PFSK-1 (cell line): ENCODE results near the gene LTBP1.

ENCODE experiments used
- POLR2AphosphoS5 ChIP-seq: IDR thresholded peaks from 2 replicates; pipeline ENCODE4 v1.6.1; 2012; ENCODE audit warnings: low read depth, mild to moderate bottlenecking, control low read depth, low read length, moderate library complexity
- SIN3A ChIP-seq: IDR thresholded peaks from 2 replicates; pipeline ENCODE4 v1.6.1; 2012; ENCODE audit warnings: mild to moderate bottlenecking, low read length, moderate library complexity, borderline replicate concordance; ENCODE audit not compliant: insufficient read depth
- TAF1 ChIP-seq: IDR thresholded peaks from 2 replicates; pipeline ENCODE4 v1.6.1; 2012; ENCODE audit warnings: low read length, control low read depth, borderline replicate concordance; ENCODE audit not compliant: insufficient read depth

DNA sequence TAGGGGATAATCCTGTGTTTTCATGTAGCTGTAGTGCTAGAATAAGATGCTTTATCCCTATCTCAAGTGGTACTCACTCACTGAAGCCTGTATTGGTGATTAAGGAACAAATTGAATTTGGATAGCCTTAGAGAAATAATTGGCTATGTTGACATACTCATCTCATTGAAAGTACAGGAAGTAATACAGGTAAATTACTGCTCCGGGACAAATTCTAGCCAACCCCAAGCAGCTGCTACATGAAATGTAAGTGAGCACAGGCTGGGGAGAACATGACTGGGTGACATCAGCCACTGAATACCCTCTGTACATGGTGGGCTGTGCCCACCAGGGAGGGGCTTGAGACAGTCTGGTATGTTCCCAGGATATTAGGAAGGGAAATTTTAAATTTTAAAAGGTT is 341.3 kb downstream of the LTBP1 start:
- TF ChIP-seq POLR2AphosphoS5 (no peak), SIN3A (no peak), TAF1 (no peak)
